Measurements from ENCODE around the gene CCNL2.
"Not testable (repeated sequence)": the region's sequence is repeated elsewhere in the genome, so short reads cannot be mapped to it uniquely, and the experiment has no call there.

CCNL2 gene

GRCh38 chr1:1432274-1432950 lies 33.3 kb upstream of the CCNL2 start:
- no peak for FAIRE-seq

- no peak for FAIRE-seq
These were observed 32.7 kb upstream of the CCNL2 start for GRCh38 chr1:1431845-1432273.

- no peak for FAIRE-seq
These were observed 32.1 kb upstream of the CCNL2 start for GRCh38 chr1:1430992-1431844.

- no peak for FAIRE-seq
These were observed 31.2 kb upstream of the CCNL2 start for GRCh38 chr1:1430114-1430982.

GRCh38 chr1:1429671-1430073 lies 30.5 kb upstream of the CCNL2 start:
- no peak for FAIRE-seq

- FAIRE-seq, result not testable (repeated sequence)
These were observed 29.8 kb upstream of the CCNL2 start for GRCh38 chr1:1428967-1429366.

GRCh38 chr1:1428174-1428573 lies 29.0 kb upstream of the CCNL2 start:
- FAIRE-seq, result no peak

GRCh38 chr1:1427820-1428148 lies 28.6 kb upstream of the CCNL2 start:
- no peak for FAIRE-seq

- no peak for FAIRE-seq
These were observed 28.1 kb upstream of the CCNL2 start for GRCh38 chr1:1427106-1427819.

GRCh38 chr1:1426496-1427105 lies 27.5 kb upstream of the CCNL2 start:
- FAIRE-seq, result no peak

- no peak for FAIRE-seq
These were observed 26.8 kb upstream of the CCNL2 start for GRCh38 chr1:1425753-1426495.

- FAIRE-seq, result no peak
These were observed 26.3 kb upstream of the CCNL2 start for GRCh38 chr1:1425426-1425752.

- no peak for FAIRE-seq
These were observed 25.6 kb upstream of the CCNL2 start for GRCh38 chr1:1424707-1425106.

- no peak for FAIRE-seq
These were observed 24.1 kb upstream of the CCNL2 start for GRCh38 chr1:1423245-1423597.

- no peak for FAIRE-seq
These were observed 23.5 kb upstream of the CCNL2 start for GRCh38 chr1:1422465-1423244.

- no peak for FAIRE-seq
These were observed 22.9 kb upstream of the CCNL2 start for GRCh38 chr1:1421907-1422464.

GRCh38 chr1:1421147-1421906 lies 22.2 kb upstream of the CCNL2 start, which contains the start of gene ANKRD65:
Gene ANKRD65 (minus strand): TSS chr1:1421276. CDS start chr1:1421005, 271 bp downstream.
- no peak for FAIRE-seq

- FAIRE-seq, result no peak
These were observed 21.6 kb upstream of the CCNL2 start for GRCh38 chr1:1420654-1421141.

GRCh38 chr1:1419813-1420653 lies 20.9 kb upstream of the CCNL2 start:
- FAIRE-seq, result no peak
